ENCODE measurements around the gene CYP27C1. TPM values are rescaled to one million over a fixed set of nuclear protein-coding genes. Genes with fewer than 3 reads are reported as not detected.

The CYP27C1 gene
- total RNA-seq, 4 donors from 2014 or later: not detected

DNA sequence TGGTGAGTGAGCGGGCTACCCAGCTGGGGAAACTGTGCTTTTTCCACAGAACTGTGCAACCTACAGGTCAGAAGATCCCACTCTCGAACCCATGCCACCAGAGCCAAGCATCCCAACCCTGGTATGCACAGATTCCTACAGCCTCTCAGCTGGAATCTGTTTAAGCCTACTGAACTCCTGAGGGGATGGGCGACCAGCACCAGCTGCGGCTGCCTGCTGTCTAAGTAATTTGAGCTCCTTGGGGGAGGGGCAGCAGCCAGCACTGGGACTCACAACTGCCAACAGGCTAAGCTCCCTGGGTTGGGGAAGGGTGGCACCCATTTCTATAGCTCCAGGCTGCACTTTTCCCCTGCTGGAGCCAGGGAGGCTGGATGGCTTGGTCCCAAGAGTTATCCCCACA lies 11.8 kb downstream of the CYP27C1 start:
- H3K27me3 ChIP-seq: no peaks in the 10 kb centered on the region
- H3K4me1 ChIP-seq: peaks cover 0 to 3% of the 10 kb centered on the region in 2 donors
- TF ChIP-seq POLR2A (IDR thresholded peaks at IDR 0.05): no peak
- TF ChIP-seq, protein P1, sequence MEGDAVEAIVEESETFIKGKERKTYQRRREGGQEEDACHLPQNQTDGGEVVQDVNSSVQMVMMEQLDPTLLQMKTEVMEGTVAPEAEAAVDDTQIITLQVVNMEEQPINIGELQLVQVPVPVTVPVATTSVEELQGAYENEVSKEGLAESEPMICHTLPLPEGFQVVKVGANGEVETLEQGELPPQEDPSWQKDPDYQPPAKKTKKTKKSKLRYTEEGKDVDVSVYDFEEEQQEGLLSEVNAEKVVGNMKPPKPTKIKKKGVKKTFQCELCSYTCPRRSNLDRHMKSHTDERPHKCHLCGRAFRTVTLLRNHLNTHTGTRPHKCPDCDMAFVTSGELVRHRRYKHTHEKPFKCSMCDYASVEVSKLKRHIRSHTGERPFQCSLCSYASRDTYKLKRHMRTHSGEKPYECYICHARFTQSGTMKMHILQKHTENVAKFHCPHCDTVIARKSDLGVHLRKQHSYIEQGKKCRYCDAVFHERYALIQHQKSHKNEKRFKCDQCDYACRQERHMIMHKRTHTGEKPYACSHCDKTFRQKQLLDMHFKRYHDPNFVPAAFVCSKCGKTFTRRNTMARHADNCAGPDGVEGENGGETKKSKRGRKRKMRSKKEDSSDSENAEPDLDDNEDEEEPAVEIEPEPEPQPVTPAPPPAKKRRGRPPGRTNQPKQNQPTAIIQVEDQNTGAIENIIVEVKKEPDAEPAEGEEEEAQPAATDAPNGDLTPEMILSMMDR (IDR thresholded peaks at IDR 0.05 in 4 of 5, conservative IDR thresholded peaks at IDR 0.05 in 1 of 5): no peak
- no peak overlapping the region for H3K27ac ChIP-seq
- in situ Hi-C loops (cut with MboI; ENCODE audit: low sequenced_read_pairs in 4 of 4): no loop called here
- intact Hi-C loops (cut with DNase I; ENCODE audit: low total_unique reads): no loop called here
- DNase-seq (peak in 1 of 2 donors; percentile 52), ATAC-seq (no peak)
- H3K36me3 ChIP-seq: no peaks in the 10 kb centered on the region
- no peak overlapping the region for H3K4me3 ChIP-seq
- no peaks in the 10 kb centered on the region for H3K9me3 ChIP-seq

GRCh38 chr2:127205218-127206125 lies 14.6 kb downstream of the CYP27C1 start:
- ATAC-seq (no peak), DNase-seq (no peak)
- no peaks in the 10 kb centered on the region for H3K9me3 ChIP-seq
- H3K27ac ChIP-seq: no peak overlapping the region
- H3K4me1 ChIP-seq: peaks cover 0 to 3% of the 10 kb centered on the region in 2 donors
- no peaks in the 10 kb centered on the region for H3K27me3 ChIP-seq
- H3K4me3 ChIP-seq: no peak overlapping the region
- no peaks in the 10 kb centered on the region for H3K36me3 ChIP-seq
- in situ Hi-C loops (cut with MboI; ENCODE audit: low sequenced_read_pairs in 4 of 4) (no loop called here), intact Hi-C loops (cut with DNase I; ENCODE audit: low total_unique reads) (no loop called here)
- TF ChIP-seq, protein P1 (IDR thresholded peaks at IDR 0.05 in 4 of 5, conservative IDR thresholded peaks at IDR 0.05 in 1 of 5): no peak
- TF ChIP-seq POLR2A (IDR thresholded peaks at IDR 0.05): no peak

- H3K4me3 ChIP-seq: no peak overlapping the region
- no peaks in the 10 kb centered on the region for H3K4me1 ChIP-seq
- in situ Hi-C loops (cut with MboI; ENCODE audit: low sequenced_read_pairs in 4 of 4): no loop called here
- DNase-seq (no peak), ATAC-seq (no peak)
- intact Hi-C loops (cut with DNase I; ENCODE audit: low total_unique reads): no loop called here
- H3K27ac ChIP-seq: no peak overlapping the region
- H3K36me3 ChIP-seq: no peaks in the 10 kb centered on the region
- H3K27me3 ChIP-seq: no peaks in the 10 kb centered on the region
- TF ChIP-seq, protein P1 (IDR thresholded peaks at IDR 0.05 in 4 of 5, conservative IDR thresholded peaks at IDR 0.05 in 1 of 5): no peak
- TF ChIP-seq POLR2A (IDR thresholded peaks at IDR 0.05): no peak
- no peaks in the 10 kb centered on the region for H3K9me3 ChIP-seq
Observed at GRCh38 chr2:127201452-127201851, 18.6 kb downstream of the CYP27C1 start.

GRCh38 chr2:127200962-127201361 lies 19.1 kb downstream of the CYP27C1 start:
- no peaks in the 10 kb centered on the region for H3K36me3 ChIP-seq
- TF ChIP-seq POLR2A (IDR thresholded peaks at IDR 0.05): no peak
- TF ChIP-seq, protein P1 (IDR thresholded peaks at IDR 0.05 in 4 of 5, conservative IDR thresholded peaks at IDR 0.05 in 1 of 5): no peak
- ATAC-seq: no peak
- intact Hi-C loops (cut with DNase I; ENCODE audit: low total_unique reads) (no loop called here), in situ Hi-C loops (cut with MboI; ENCODE audit: low sequenced_read_pairs in 4 of 4) (no loop called here)
- H3K9me3 ChIP-seq: no peaks in the 10 kb centered on the region
- H3K27me3 ChIP-seq: no peaks in the 10 kb centered on the region
- no peak overlapping the region for H3K27ac ChIP-seq
- H3K4me3 ChIP-seq: no peak overlapping the region
- DNase-seq: no peak
- H3K4me1 ChIP-seq: peaks cover 0 to under 1% of the 10 kb centered on the region in 2 donors
